ENCODE results near the gene ERMARD.

ERMARD gene

DNA sequence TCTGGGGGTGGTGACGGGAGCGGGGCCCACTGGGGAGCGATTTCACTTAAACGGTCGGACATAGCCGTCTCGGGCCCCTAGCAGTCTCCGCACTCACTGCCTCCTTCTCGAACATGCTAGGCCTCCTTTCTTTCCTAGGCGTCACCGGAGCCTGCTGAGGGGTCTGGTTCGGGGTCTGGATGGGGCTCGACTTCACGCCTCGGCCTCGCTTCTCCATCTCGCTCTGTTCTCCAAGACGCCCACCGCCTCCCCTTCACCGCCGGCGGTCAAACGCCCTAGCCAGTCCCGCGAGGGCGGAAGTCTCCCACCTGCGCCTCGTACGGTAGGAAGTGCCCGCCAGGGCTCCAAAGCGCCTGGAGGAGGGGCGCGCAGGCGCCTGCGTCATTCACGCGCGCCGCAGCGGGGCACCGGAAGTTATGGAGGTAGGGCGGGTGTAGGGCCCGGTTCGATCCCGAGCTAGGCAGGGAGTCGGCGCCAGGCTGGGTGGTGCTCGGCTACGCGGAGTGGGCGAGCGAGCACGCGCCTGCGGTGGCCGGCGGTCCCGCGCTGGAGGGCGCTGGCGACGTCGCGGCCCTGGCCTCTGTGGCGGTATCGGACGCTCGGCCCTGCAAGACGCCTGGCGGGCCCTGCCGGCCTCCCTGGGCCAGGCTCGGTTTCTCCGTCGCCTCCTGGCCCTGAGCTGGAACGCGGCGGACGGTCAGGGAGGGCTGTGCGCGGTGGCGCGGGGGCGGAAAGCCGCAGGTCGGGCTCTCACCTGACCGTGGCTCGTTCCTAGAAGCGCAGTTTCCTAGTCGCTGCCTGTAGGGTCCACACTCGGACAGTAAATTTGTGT lies at the start of gene ERMARD, which contains the start of gene DYNLT2:
Gene ERMARD, plus strand, starts transcription at position 381 of the 832 bp plus-strand sequence. Its CDS starts 36 bp downstream, at position 417.
Gene DYNLT2, minus strand, starts transcription at position 331 of the 832 bp plus-strand sequence. Its CDS starts 114 bp downstream, at position 217.
- DNase-seq (ENCODE audit: low spot score), result peak; percentile 92

DNA sequence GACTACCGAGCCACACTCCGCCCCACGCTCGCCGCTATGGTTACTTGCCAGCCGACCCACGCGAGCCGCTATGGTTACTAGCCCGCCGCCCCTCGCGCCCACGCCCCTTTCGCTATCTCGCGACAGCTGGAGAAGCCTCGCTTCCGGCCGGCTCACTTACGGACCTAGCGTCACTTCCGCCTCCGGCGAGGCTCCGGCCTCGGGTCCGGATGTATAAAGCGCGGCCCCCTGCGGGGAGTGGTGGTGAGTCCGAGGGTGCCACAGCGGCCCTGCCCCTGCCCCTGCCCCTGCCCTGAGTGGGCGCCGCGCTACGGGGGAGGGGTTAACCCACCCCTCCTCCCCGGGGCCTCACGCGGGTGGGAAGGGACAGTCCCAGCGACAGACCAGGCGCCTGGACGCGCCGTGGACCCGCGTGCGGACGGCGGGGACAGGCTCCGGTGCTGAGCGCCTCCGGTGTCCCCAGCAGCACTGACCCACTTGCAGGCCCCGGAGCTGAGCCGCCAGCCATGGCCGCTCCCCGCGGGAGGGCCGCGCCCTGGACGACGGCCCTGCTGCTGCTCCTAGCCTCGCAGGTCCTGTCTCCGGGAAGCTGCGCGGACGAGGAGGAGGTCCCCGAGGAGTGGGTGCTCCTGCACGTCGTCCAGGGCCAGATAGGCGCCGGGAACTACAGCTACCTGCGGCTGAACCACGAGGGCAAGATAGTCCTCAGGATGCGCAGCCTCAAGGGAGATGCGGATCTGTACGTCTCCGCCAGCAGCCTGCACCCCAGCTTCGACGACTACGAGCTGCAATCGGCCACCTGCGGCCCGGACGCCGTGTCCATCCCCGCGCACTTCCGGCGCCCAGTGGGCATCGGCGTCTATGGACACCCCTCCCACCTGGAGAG lies 49.2 kb upstream of the ERMARD start, which contains the start of the genes C6orf120 and WDR27:
Gene C6orf120, plus strand, starts transcription at position 173 of the 886 bp plus-strand sequence. Its CDS starts 334 bp downstream, at position 507.
Gene WDR27, minus strand, starts transcription at position 76 of the 886 bp plus-strand sequence. CDS start 13,024 bp downstream, outside the sequence.
- DNase-seq (ENCODE audit: low spot score), result peak; percentile 96

DNA sequence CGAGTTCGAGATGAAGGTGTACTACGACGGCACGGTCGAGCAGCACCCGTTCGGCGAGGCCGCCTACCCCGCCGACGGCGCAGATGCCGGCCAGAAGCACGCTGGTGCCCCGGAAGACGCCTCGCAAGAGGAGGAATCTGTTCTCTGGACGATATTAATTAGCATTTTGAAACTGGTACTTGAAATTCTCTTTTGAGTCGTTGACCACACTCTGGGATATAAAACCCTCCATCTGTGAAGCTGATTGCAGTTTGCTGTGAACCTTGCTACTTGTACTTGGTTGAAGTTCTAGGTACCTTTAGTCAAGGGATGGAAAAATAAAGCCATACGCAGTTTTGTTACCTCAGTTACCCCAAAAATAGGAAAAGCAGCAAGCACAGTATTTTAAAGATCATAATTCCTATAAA lies 48.6 kb upstream of the ERMARD start:
- DNase-seq (ENCODE audit: low spot score), result no peak

DNA sequence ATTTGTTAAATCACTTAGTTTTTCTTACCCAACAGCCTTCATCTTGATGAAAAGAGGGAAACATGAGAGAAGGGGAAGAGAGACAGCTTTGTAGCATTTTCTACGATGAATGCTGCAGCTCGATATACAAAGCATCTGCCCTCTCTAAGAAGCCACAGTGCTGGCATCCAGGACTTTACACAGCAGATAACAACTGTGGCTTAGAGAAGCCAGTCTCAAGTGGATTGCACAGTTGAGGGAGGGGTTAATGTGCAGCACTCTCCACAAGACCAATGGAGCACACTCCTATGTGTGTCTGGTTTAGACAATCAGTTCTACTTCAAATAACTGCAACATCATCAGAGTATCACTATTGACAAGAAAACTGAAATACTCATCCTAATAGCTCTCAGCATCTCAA lies 43.6 kb upstream of the ERMARD start:
- DNase-seq (ENCODE audit: low spot score), result no peak

DNA sequence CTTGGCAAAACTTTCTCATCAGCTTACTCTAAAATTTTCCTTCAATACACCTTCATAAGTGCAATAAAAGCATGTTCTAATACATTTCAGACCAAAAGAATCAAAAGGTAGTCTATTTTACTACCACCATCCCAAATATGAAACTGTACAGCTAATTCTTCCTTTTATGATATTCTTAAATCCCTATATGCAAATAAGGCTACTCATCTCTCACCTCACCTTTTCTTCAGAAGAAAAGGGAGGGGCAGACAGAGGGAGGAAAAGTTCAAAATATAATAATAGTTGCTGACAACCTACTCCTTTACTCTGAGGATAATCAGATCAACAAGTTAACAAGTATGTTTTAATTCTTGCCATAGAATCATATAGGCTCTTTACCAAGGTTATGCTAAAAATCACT lies 42.1 kb upstream of the ERMARD start:
- DNase-seq (ENCODE audit: low spot score), result no peak

DNA sequence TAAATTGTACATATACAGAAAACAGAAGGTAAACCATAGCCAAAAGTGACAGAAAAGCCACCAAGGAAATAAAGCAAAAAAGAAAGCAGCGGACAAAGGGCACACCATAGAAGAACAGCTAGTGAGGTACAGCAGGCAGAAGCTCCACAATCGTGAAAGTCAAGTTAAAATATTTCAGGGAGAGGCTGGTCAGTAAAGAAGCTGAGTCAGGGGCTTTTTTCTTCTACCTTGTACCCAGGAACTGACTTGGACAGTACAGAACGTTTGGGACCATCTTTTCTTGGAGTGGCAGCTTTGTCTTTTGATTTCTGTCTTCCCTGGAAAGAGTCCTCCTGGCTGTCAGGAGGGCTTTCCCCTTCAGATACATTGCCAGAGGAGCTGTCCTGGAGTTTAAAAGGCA lies 41.4 kb upstream of the ERMARD start:
- DNase-seq (ENCODE audit: low spot score), result no peak

DNA sequence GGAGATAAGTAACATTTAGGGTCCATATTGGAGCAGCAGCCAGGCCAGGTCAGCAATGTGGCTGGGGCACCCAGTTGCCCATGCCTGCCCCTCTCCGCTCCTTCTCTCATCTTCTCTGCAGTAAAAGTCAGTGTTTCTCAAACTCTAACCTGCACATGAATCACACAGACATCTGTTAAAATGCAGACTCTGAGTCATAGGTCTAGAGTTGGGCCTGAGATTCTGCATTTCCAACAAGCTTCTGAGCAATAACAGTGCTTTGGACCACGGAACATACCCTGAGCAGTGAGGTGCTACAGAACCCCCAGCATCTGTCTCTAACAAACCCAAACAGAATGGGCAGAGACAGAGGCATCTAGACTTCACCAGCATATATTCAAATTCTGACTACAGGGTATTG lies 37.2 kb upstream of the ERMARD start:
- DNase-seq (ENCODE audit: low spot score), result no peak

DNA sequence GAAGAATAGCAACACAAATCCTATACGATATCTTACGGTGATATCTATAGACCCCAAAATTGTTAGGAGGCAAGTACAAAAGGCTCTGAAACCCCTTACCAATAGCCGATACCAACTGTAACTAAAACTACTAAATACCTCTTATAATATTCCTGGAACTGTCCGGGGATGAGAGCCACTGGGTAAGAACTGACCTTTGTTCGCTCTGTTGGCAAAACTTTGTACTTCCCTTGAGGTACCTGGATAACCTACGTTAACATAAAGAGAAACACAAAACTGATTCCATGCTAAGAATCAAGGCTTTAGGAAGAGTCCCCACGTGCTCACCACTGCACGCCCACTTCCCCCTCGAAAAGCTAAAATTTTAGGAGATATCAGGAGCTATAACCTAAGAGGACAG lies 36.8 kb upstream of the ERMARD start:
- DNase-seq (ENCODE audit: low spot score), result no peak

DNA sequence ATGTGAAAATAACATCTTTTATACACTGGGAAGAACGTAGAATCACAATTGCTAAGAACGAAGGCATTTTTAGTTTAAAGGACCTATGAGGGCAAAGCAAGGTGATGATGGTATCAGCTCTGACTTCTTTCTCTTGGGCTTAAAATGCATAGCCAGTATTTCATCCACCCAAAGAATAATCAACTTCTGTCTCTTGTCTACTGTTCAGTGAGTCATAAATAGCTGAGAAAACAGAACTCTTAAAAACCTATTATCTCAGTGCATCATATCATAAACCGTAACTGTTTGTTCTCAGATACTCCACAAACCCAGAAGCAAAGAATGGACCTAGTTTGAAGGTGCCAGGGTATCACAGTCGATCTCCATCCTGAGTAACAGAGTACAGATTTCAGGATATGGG lies 32.3 kb upstream of the ERMARD start:
- DNase-seq (ENCODE audit: low spot score), result no peak

DNA sequence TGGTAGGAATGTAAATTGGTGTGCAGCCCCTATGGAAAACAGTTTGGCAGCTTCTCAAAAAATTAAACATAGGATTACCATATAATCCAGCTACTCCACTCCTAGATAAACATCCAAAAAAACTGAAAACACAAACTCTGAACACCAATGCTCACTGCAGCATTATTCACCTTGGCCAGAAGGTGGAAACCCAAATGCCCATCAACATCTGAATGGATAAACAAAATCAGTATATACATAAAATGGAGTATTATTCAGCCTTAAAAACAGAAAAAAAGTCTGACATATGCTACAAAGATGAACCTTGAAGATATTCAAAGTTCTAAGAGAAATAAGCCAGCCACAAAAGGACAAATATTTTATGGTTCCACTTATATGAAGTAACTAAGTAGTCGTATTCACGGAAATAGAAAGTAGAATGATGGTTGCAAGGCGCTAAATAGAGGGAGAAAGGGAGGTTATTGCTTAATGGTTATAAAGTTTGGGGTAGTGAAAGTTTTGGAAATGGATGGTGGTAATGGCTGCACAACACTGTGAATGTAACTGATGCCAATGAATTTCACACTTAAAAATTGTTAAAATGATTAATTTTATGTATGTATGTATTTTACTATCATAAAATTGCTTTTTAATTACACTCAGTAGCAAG lies 31.1 kb upstream of the ERMARD start:
- DNase-seq (ENCODE audit: low spot score), result no peak

DNA sequence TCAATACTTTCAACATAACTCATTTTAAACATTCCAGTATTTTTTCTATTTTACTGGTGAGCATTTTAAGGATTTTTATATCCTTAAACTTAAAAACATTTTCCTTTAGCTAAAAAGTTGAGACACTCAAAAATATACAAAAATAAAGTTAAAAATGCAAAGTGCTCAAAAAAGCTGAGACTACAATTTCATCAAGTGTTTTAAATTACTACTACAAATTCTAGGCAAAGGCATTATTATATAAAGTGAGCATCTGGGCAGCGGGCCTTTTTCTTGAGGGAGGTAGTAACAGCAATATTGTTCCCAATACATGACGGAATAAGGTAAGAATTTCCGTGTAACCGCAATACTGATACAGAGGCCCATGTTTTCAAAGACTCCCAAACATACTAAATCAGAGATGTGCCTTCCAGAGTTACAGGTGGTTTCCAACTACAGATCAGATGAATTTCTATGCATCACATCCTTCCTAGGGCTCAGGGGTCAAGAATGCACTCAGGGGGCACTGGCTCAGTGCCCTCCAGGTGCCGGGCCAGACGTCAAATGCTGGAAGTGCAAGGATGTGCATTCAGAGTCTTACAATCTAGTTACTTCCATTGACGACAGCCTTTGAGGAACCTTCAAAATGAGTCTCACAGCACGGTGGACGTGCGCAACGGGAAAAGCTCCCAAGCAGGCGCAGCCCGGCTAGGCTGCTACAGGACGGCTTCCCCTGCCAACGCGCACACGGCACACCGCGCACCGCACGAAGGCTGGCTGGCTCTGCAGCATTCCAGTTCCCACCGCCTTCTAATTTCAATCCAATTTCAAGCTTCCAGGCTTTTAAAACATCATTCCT lies 28.8 kb upstream of the ERMARD start:
- peak; percentile 53 for DNase-seq (ENCODE audit: low spot score)

DNA sequence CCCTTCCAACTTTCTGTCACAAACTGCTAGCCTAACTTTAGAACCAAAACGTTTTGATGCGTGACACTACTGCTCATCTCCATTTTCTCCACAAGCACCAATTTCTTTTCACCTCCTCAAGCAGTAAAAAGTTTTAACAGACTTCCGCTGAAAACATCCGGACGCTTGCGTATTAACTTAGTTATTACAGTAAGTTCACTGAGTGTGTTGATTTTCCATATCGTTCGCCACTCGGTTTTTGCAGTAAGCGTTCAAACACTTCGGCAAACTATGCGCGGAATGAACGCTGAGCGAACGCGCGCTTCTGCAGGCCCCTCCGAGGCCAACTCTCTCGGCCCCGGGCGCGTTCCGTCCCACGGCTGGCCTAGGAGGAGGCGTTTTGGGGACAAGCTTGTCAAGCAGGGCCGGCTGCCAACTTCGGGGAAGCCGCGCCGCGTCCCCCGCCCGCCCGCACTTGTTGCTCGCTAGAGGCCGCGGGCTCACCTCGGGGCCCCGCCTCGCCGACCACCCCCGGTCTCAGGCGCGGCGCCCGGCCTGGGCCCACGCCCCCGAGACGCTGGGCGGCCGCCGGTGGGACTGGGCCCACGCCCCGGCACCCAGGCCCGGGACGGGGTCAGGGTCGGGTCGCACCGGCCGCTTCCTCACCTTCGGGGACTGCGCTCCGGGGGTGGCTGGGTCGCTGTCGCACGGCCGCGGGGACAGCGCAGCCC lies 28.1 kb upstream of the ERMARD start:
- peak; percentile 78 for DNase-seq (ENCODE audit: low spot score)

DNA sequence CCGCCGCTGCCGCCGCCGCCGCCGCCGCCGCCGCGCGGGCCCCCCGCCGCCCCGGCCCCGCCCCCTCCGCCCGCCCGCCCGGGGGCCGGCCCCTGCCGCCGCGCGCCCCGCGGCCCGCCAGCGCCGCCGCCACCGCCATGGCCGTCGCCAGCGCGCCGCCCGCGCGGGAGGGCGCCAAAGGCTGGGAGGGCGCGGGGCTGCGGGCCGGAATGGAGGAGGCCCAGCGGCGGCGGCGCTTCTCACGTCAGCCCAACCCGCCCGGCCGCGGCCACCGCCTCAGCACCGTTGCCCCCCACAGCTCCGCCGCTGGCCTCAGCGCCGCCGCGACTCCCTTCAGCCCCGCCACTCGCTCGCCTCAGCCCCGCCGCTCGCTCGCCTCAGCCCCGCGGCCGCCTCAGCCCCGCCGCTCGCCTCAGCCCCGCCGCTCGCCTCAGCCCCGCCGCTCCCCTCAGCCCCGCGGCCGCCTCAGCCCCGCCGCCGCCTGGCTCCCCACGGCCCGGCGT lies 27.4 kb upstream of the ERMARD start:
- DNase-seq (ENCODE audit: low spot score), result peak; percentile 51

DNA sequence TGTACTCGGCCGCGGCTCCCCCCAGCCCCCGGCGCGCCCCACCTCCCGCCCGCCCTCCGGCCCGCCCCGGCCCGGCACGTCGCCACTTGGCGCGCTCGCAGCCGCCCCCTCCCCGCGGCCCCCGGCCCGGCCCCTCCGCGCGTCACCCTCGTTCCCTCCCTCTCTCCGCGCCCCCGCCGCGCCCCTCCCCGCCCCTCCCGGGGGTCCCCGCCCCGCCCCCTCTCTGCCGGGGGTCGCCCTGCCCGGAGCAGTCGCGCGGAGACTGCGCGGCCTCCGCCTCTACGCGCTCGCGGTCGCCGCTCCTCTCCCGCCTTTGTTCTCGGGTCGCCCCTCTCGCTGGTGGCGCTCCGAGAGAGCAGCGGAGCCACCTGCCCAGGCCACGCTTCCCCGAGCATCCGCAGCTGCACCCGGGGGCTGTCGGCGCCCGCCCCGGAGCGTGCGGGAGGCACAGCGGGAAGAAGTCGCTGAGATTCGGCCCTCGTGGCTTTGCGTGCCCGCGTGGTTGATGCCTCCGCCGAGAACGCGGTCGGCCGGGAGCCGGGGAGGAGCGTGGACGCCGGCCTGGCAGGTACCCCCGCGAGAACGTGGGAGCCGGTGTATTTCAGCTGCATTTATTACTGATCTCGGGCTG lies 26.8 kb upstream of the ERMARD start, which contains the start of gene PHF10:
Gene PHF10, minus strand, starts transcription at position 7 of the 631 bp plus-strand sequence. CDS start 569 bp downstream, outside the sequence.
- peak; percentile 51 for DNase-seq (ENCODE audit: low spot score)

DNA sequence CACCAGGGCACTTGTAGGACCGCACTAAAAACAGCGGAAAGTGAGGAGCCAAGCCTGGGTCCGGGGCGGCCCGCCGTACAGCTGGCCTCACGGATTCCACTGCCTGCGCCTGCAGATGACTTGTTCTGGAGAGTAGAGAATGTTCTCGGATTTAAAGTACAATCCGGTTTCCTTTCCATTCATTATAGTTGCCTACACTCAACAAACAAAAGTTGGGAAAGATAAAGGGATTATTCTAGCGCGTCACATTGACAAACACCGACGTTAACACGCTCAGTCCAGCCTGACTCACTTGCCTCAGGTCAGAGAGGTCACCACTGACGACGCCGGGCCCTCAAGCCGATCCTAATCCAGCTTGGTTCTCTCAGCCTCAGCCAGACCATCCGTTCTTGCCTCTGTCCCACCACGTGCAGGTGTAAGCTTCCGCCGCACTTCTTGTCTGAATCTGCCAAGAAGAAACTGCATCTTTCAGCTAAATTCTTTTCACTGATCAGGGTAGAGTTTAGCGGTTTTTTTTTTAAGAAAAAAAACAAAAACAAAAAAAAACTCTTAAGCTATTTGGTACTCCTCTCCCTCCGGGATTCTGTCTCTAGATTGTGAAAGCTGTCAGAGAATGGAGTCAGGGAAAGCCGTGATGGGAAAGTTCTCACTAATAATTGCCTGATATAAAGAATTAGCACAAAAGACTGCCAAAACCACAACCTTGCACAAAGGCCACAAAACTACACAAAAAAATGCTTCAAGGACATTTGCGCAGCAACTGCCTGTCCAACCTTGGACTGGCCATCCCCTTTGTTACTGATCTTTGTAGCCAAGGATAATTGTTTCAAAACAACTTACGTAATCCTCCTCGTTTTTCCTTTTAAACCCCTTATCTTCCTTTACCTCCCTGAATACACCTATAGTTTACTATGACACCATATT lies 26.0 kb upstream of the ERMARD start:
- peak; percentile 32 for DNase-seq (ENCODE audit: low spot score)

DNA sequence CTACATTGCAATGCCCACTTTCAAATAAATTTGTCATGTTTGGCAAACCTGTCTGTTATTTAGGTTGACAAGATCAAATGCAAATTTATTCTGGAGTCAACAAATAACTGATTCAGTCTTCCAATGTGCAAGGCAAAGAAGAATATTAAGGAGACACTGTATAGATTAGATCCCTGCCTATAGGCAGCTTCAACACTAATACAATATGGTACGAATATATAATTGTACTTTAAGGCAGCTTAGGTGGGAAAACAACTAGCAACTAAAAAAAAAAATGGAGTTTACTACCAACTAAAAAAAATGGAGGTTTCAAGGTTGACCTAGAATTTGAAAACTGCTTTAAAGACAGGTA lies 25.4 kb upstream of the ERMARD start:
- DNase-seq (ENCODE audit: low spot score), result no peak

DNA sequence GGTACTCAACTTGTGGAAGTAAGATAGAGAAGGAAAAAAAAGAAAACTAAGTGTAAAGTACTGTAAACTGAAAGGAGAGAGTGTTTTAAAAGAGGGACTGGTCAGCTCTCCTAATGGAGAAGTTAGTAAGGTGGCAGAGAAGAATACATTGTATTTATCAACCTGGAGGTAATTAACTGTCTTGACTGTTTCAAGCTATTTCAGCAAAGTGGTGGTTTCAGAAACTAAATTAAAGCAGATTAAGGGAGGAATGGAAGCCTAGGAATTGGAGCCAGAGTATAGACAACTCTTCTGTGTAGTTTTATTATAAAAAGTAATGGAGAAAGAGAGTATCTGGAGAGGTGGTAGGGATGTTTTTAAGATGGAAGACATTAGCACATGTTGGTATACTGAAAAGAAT lies 24.5 kb upstream of the ERMARD start:
- no peak for DNase-seq (ENCODE audit: low spot score)

DNA sequence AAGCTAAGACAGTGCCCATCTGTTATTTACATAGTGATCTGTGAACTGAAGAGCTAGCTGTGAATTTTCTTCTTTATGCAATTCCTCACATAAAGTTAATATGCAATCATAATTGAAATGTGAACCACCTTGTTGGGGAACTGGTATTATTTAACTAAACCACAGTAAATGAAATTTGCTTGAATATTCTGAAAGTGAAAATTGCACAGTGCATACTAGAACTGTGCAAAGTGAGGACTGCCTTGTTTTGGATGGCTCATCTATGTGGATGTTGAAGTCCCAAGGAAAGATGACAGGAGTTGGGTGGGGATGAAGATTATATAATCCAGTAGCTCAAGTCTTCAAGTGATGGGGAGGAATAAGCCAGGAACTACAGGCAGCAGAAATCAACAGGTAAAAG lies 21.5 kb upstream of the ERMARD start:
- DNase-seq (ENCODE audit: low spot score), result no peak
